Activated T-helper 2 cell treated with anti-CD3 and anti-CD28 coated beads, Interferon-gamma antibody, Interleukin-2, Interleukin-4, amounts not matched to agents 10 μg/mL and 5 μg/mL and 100 μg/mL, durations not matched to agents 14 hours and 24 hours and 36 hours (primary cell): ENCODE results near the gene RELL2. TPM values are rescaled to one million over a fixed set of nuclear protein-coding genes. Genes with fewer than 3 reads are reported as not detected.
A peak's percentile ranks its signal among the peaks of the same experiment; 100 is the strongest.

Experiments
- DNase-seq: peaks from one replicate; pipeline ENCODE4 v3.0.0; 2021; ENCODE audit warnings: low spot score
- H3K27ac Mint-ChIP-seq: one replicate; pipeline ENCODE4 v1.8.0; 2021; ENCODE audit warnings: mixed read lengths
- H3K27me3 Mint-ChIP-seq: one replicate; pipeline ENCODE4 v1.8.0; 2021; ENCODE audit warnings: low read depth, mixed read lengths
- H3K36me3 Mint-ChIP-seq: one replicate; pipeline ENCODE4 v1.8.0; 2021; ENCODE audit warnings: low read depth, mixed read lengths
- H3K4me1 Mint-ChIP-seq: one replicate; pipeline ENCODE4 v1.8.0; 2021; ENCODE audit warnings: low read depth, mixed read lengths
- H3K4me3 Mint-ChIP-seq: one replicate; pipeline ENCODE4 v1.8.0; 2021; ENCODE audit warnings: low read depth, mild to moderate bottlenecking, moderate library complexity, mixed read lengths
- H3K9me3 Mint-ChIP-seq: one replicate; pipeline ENCODE4 v1.8.0; 2021; ENCODE audit warnings: mixed read lengths
- intact Hi-C: fragments of 100-400 bp; cut with micrococcal nuclease; formaldehyde crosslinking; loops from one replicate; pipeline ENCODE4 v1.15.1; 2023
- total RNA-seq: library from RNA; stranded (reverse); gene quantifications from 2 replicates; pipeline ENCODE4 v1.2.3, GENCODE V29; 2022

RELL2 gene
- total RNA-seq, 1 donor from 2014 or later = 15.9 TPM

GRCh38 chr5:141677415-141677814 is 40.6 kb downstream of the RELL2 start:
- H3K4me1 Mint-ChIP-seq = peaks cover 9% of the 10 kb centered on the region
- DNase-seq = no peak
- H3K4me3 Mint-ChIP-seq = no peak overlapping the region

DNA sequence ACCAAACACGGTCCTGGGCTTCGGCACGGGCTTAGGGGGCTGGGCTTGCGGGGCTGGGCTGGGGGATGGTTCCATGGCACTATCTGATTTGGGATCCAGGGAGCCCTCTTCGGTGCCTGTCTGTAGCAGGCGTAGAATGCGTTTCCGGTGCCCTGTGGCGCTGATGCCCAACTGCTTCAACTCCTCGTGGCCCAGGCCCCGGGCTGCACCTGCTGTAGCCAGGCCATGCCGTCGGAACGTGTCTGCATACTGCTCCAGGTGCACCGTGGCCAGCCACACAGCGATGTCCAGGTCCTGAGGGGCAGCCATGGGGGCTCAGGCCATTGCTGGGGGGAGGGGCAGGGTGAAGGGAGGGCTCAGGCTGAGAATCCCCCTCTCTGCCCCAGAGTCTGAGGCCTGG is 43.4 kb downstream of the RELL2 start:
- Mint-ChIP-seq H3K36me3 (no peaks in the 10 kb centered on the region), H3K27ac (no peak overlapping the region), H3K9me3 (no peaks in the 10 kb centered on the region), H3K27me3 (no peaks in the 10 kb centered on the region), H3K4me1 (peaks cover 18% of the 10 kb centered on the region), H3K4me3 (no peak overlapping the region)
- intact Hi-C loops = no loop called here
- DNase-seq = no peak

More at GRCh38 chr5:141677415-141677814, 40.6 kb downstream of the RELL2 start:
- Mint-ChIP-seq H3K9me3 (no peaks in the 10 kb centered on the region), H3K27me3 (no peaks in the 10 kb centered on the region), H3K27ac (no peak overlapping the region), H3K36me3 (no peaks in the 10 kb centered on the region)
- intact Hi-C loops = no loop called here

- DNase-seq = no peak
- no peaks in the 10 kb centered on the region for H3K27me3 Mint-ChIP-seq
- H3K4me3 Mint-ChIP-seq = no peak overlapping the region
- no peaks in the 10 kb centered on the region for H3K36me3 Mint-ChIP-seq
- H3K27ac Mint-ChIP-seq = no peak overlapping the region
- H3K9me3 Mint-ChIP-seq = no peaks in the 10 kb centered on the region
- intact Hi-C loops = no loop called here
- peaks cover 18% of the 10 kb centered on the region for H3K4me1 Mint-ChIP-seq
Observed at GRCh38 chr5:141680751-141681201, 44.0 kb downstream of the RELL2 start.

DNA sequence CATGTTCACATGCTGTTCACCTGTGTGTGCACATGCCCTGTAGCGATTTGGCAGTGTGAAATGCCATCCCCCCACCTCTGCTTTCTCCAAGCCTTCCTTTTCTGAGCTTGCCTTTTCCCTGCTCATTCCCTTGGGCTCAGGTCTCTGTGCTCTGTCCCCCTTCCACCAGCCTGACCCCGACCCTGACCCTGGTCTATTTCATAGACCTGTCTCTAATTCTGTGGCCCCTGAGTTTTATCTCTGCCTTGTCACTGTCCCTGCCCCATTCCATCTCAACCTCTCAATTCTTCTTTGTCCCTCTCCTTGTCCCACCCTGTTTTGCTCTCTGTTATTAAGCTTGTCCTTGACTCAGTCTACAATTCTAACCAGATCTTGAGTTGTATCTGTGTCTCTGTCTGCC is 44.5 kb downstream of the RELL2 start:
- no peak for DNase-seq
- Mint-ChIP-seq H3K27me3 (no peaks in the 10 kb centered on the region), H3K4me3 (peak overlapping the region; percentile 77), H3K36me3 (no peaks in the 10 kb centered on the region), H3K9me3 (no peaks in the 10 kb centered on the region), H3K27ac (peak overlapping the region; percentile 33), H3K4me1 (peaks cover 18% of the 10 kb centered on the region)
- intact Hi-C loops = no loop called here

DNA sequence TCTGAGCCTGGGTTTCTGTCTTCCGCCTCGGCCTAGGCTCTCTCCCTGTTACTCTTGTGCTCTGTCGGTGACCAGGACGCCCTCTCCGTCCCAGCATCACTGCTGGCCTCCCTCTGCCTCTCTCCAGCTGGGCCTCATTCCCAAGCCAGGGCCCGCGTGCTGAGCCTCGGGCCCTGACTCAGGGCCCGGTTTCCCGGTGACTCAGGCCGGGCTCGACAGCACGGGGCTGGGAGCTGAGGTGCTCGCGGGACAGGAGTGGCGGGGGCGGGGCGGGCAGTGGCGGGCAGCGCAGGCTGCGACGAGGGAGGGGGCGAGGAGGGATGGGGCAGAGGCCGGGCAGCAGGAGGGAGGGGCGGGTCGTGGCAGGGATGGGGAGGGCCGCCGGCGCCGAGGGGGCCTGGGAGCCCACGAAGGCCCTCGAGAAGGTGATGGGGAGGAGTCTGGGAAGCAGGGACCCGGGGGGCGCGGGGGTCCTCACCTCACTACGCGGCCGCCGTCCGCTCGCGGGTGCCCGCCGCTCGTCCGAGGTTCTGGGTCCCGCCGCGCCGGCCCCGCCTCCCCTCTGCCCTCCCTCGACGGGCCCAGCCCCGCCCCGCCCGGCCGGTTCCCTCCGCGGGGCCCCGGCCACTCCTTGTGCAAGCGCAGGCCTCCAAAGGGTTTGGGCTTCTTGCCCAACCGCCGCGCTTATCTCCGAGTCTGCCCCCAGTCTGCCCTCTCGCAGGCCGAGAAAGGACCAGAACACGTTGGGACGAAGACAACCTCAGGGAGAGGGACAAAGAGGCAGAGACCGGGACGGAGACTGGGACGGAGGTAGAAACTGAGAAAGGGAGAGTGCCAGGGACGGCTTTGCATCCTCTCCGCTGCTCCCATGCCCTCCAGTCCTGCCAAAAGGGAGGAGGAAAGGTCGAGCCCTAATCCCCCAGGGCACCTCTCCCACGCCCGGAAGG is 45.2 kb downstream of the RELL2 start, which contains the start of gene ARAP3:
Gene ARAP3, minus strand, starts transcription at position 536 of the 947 bp plus-strand sequence. CDS start 1,744 bp downstream, outside the sequence.
- Mint-ChIP-seq H3K4me3 (peak within 1 kb of the TSS; percentile 78), H3K27me3 (no peaks in the 10 kb centered on the region), H3K4me1 (peaks cover 18% of the 10 kb centered on the region), H3K36me3 (no peaks in the 10 kb centered on the region), H3K27ac (peak within 1 kb of the TSS; percentile 63), H3K9me3 (no peaks in the 10 kb centered on the region)
- intact Hi-C loops = no loop called here
- no peak for DNase-seq

- no peaks in the 10 kb centered on the region for H3K9me3 Mint-ChIP-seq
- H3K27me3 Mint-ChIP-seq = peaks cover 5% of the 10 kb centered on the region
- no peak overlapping the region for H3K4me3 Mint-ChIP-seq
- peaks cover 18% of the 10 kb centered on the region for H3K4me1 Mint-ChIP-seq
- H3K27ac Mint-ChIP-seq = no peak overlapping the region
- no peak for DNase-seq
- intact Hi-C loops = loop anchor here (1.0 kb wide), 1 partner anchor 9 kb away; no protein-coding TSS in a partner anchor
- H3K36me3 Mint-ChIP-seq = no peaks in the 10 kb centered on the region
Observed at GRCh38 chr5:141683596-141684141, 46.9 kb downstream of the RELL2 start.

DNA sequence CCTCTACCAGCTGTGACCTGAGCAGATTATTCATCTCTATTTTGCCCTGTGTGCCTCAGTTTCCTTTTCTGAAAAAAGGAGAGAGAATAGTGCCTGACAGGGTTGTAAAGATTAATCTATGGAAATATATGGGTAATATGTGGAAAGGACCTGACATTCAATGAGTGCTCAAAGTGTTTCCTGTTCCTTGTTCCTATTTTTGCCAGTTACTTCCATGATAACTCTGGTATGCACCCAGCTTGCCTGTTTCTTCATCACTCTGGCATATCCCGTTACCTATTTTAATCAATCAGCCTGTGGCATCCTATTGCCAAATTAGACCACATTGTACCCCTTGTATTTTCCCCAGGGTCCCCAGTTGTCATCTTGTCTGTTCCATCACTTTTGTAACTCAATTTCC is 48.8 kb downstream of the RELL2 start:
- H3K36me3 Mint-ChIP-seq = no peaks in the 10 kb centered on the region
- H3K4me3 Mint-ChIP-seq = no peak overlapping the region
- intact Hi-C loops = no loop called here
- H3K27ac Mint-ChIP-seq = no peak overlapping the region
- peaks cover 18% of the 10 kb centered on the region for H3K4me1 Mint-ChIP-seq
- no peak for DNase-seq
- no peaks in the 10 kb centered on the region for H3K9me3 Mint-ChIP-seq
- peaks cover 20% of the 10 kb centered on the region for H3K27me3 Mint-ChIP-seq

GRCh38 chr5:141686648-141687416 is 50.0 kb downstream of the RELL2 start:
- no peak for DNase-seq
- intact Hi-C loops = no loop called here
- Mint-ChIP-seq H3K36me3 (no peaks in the 10 kb centered on the region), H3K9me3 (no peaks in the 10 kb centered on the region), H3K4me1 (peaks cover 17% of the 10 kb centered on the region), H3K27ac (no peak overlapping the region), H3K27me3 (peaks cover 31% of the 10 kb centered on the region), H3K4me3 (no peak overlapping the region)

Other genes with a start within 250 kb of the RELL2 start
- 0.28 and 0.34 TPM in 2 replicates for gene PCDHGB4, start 249.3 kb upstream of the RELL2 start, total RNA-seq
- gene PCDHGA8, start 244.4 kb upstream of the RELL2 start, total RNA-seq = 0.07 and 0.23 TPM in 2 replicates
- 0.62 and 0.92 TPM in 2 replicates for gene PCDHGB5, start 239.1 kb upstream of the RELL2 start, total RNA-seq
- 0.23 and 0.32 TPM in 2 replicates for gene PCDHGA9, start 234.2 kb upstream of the RELL2 start, total RNA-seq
- gene PCDHGB6, start 229.0 kb upstream of the RELL2 start, total RNA-seq = 0.21 and 0.34 TPM in 2 replicates
- 0.21 and 0.34 TPM in 2 replicates for gene PCDHGA10, start 224.0 kb upstream of the RELL2 start, total RNA-seq
- 0.18 and 0.23 TPM in 2 replicates for gene PCDHGB7, start 219.3 kb upstream of the RELL2 start, total RNA-seq
- 0.21 and 0.39 TPM in 2 replicates for gene PCDHGA11, start 215.9 kb upstream of the RELL2 start, total RNA-seq
- gene PCDHGA12, start 206.5 kb upstream of the RELL2 start, total RNA-seq = 0.11 and 0.16 TPM in 2 replicates
- 0.21 and 0.23 TPM in 2 replicates for gene PCDHGC3, start 161.0 kb upstream of the RELL2 start, total RNA-seq
- gene PCDHGC4, start 152.0 kb upstream of the RELL2 start, total RNA-seq = not detected in 2 replicates
- gene PCDHGC5, start 147.9 kb upstream of the RELL2 start, total RNA-seq = not detected in 2 replicates
- gene DIAPH1, start 18.0 kb upstream of the RELL2 start, total RNA-seq = 228 and 234 TPM in 2 replicates
- gene HDAC3, start 148 bp upstream of the RELL2 start, total RNA-seq = 92.4 and 95.2 TPM in 2 replicates
- gene FCHSD1, start 14.4 kb downstream of the RELL2 start, total RNA-seq = 37.4 and 42.8 TPM in 2 replicates
- gene ARAP3, start 45.2 kb downstream of the RELL2 start, total RNA-seq = 9.9 and 10.5 TPM in 2 replicates
- not detected in 2 replicates for gene PCDH1, start 241.4 kb downstream of the RELL2 start, total RNA-seq